Activated CD4-positive, alpha-beta T cell treated with anti-CD3 and anti-CD28 coated beads, Interleukin-2, amount 10 ng/mL, durations not matched to agents 7 days and 5 days (primary cell): ENCODE measurements around the gene SLC23A3. TPM values are rescaled to one million over a fixed set of nuclear protein-coding genes. Genes with fewer than 3 reads are reported as not detected.

Experiments
- CTCF ChIA-PET: fragments of 350-600 bp; sonication (Branson Sonifier 250); formaldehyde crosslinking; loops from one replicate; lab custom pipeline; 2021; ENCODE audit warnings: antibody characterized with exemption; lab: Charles Lee
- POLR2A ChIA-PET: fragments of 350-600 bp; sonication (Branson Sonifier 250); formaldehyde crosslinking; loops from one replicate; lab custom pipeline; 2021; ENCODE audit warnings: antibody characterized with exemption; lab: Charles Lee
- DNase-seq: peaks from one replicate; pipeline ENCODE4 v3.0.0-alpha.2; 2020
- H3K27ac Mint-ChIP-seq: one replicate; pipeline ENCODE4 v1.8.0; 2021; ENCODE audit warnings: mild to moderate bottlenecking, moderate library complexity, mixed read lengths
- H3K27me3 Mint-ChIP-seq: one replicate; pipeline ENCODE4 v1.8.0; 2021; ENCODE audit warnings: mixed read lengths
- H3K36me3 Mint-ChIP-seq: one replicate; pipeline ENCODE4 v1.8.0; 2021; ENCODE audit warnings: low read depth, mixed read lengths
- H3K4me1 Mint-ChIP-seq: one replicate; pipeline ENCODE4 v1.8.0; 2021; ENCODE audit warnings: mixed read lengths
- H3K4me3 Mint-ChIP-seq: one replicate; pipeline ENCODE4 v1.8.0; 2021; ENCODE audit warnings: mild to moderate bottlenecking, moderate library complexity, mixed read lengths
- H3K9me3 Mint-ChIP-seq: one replicate; pipeline ENCODE4 v1.8.0; 2021; ENCODE audit warnings: mixed read lengths
- total RNA-seq, 2 experiments: library from RNA; stranded (reverse); gene quantifications; one replicate each; pipeline ENCODE4 v1.2.3, GENCODE V29; 2021

Gene SLC23A3
- total RNA-seq, 2 experiments from 2014 or later: 2.3 to 2.8 TPM

GRCh38 chr2:219125886-219126270, 44.0 kb downstream of the SLC23A3 start:
- no peaks in the 10 kb centered on the region for H3K9me3 Mint-ChIP-seq
- H3K36me3 Mint-ChIP-seq: no peaks in the 10 kb centered on the region
- ChIA-PET CTCF (no interaction called here), POLR2A (no interaction called here)
- no peak overlapping the region for H3K4me3 Mint-ChIP-seq
- no peak overlapping the region for H3K27ac Mint-ChIP-seq
- H3K4me1 Mint-ChIP-seq: peaks cover 8% of the 10 kb centered on the region
- no peak for DNase-seq
- no peaks in the 10 kb centered on the region for H3K27me3 Mint-ChIP-seq

- H3K4me3 Mint-ChIP-seq: no peak overlapping the region
These were observed 44.5 kb downstream of the SLC23A3 start for GRCh38 chr2:219125225-219125885.

GRCh38 chr2:219124381-219125110, 45.3 kb downstream of the SLC23A3 start:
- H3K4me3 Mint-ChIP-seq: no peak overlapping the region
- H3K36me3 Mint-ChIP-seq: no peaks in the 10 kb centered on the region
- H3K27ac Mint-ChIP-seq: no peak overlapping the region
- no peaks in the 10 kb centered on the region for H3K9me3 Mint-ChIP-seq
- H3K27me3 Mint-ChIP-seq: no peaks in the 10 kb centered on the region
- ChIA-PET POLR2A (no interaction called here), CTCF (interaction anchor here (0.7 to 1.2 kb wide), 2 partner anchors 12 to 158 kb away, joined by 3 read pairs; no protein-coding TSS in a partner anchor)
- no peak for DNase-seq
- H3K4me1 Mint-ChIP-seq: peaks cover 8% of the 10 kb centered on the region

More at GRCh38 chr2:219125225-219125885, 44.5 kb downstream of the SLC23A3 start:
- ChIA-PET POLR2A (no interaction called here), CTCF (interaction anchor here (1.2 kb wide), 1 partner anchor 13 kb away, joined by 3 read pairs; no protein-coding TSS in a partner anchor)
- no peak for DNase-seq
- peaks cover 8% of the 10 kb centered on the region for H3K4me1 Mint-ChIP-seq
- no peaks in the 10 kb centered on the region for H3K36me3 Mint-ChIP-seq
- H3K27me3 Mint-ChIP-seq: no peaks in the 10 kb centered on the region
- H3K9me3 Mint-ChIP-seq: no peaks in the 10 kb centered on the region
- H3K27ac Mint-ChIP-seq: no peak overlapping the region

- H3K4me3 Mint-ChIP-seq: no peak overlapping the region
- H3K9me3 Mint-ChIP-seq: no peaks in the 10 kb centered on the region
- no peak overlapping the region for H3K27ac Mint-ChIP-seq
- no peaks in the 10 kb centered on the region for H3K36me3 Mint-ChIP-seq
- DNase-seq: no peak
- peaks cover 8% of the 10 kb centered on the region for H3K4me1 Mint-ChIP-seq
- H3K27me3 Mint-ChIP-seq: no peaks in the 10 kb centered on the region
- ChIA-PET CTCF (interaction anchor here (1.0 to 1.2 kb wide), 3 partner anchors 10 to 171 kb away, joined by 3 to 5 read pairs (median 3); no protein-coding TSS in a partner anchor), POLR2A (no interaction called here)
These were observed 46.3 kb downstream of the SLC23A3 start for GRCh38 chr2:219123356-219124135.

- Mint-ChIP-seq H3K36me3 (no peaks in the 10 kb centered on the region), H3K9me3 (no peaks in the 10 kb centered on the region), H3K27ac (no peak overlapping the region), H3K27me3 (no peaks in the 10 kb centered on the region), H3K4me1 (peaks cover 8% of the 10 kb centered on the region), H3K4me3 (no peak overlapping the region)
- ChIA-PET POLR2A (interaction anchor here (0.7 kb wide), 1 partner anchor 71 kb away, joined by 3 read pairs; no protein-coding TSS in a partner anchor), CTCF (interaction anchor here (0.6 to 1.6 kb wide), 8 partner anchors 9 to 937 kb away, joined by 3 to 5 read pairs (median 4); no protein-coding TSS in a partner anchor)
- no peak for DNase-seq
These were observed 47.4 kb downstream of the SLC23A3 start for GRCh38 chr2:219122202-219122980.

- no peaks in the 10 kb centered on the region for H3K9me3 Mint-ChIP-seq
- H3K27ac Mint-ChIP-seq: no peak overlapping the region
- ChIA-PET POLR2A (no interaction called here), CTCF (interaction anchor here (0.6 to 4.7 kb wide), 7 partner anchors 8 to 175 kb away, joined by 3 to 30 read pairs (median 5); no protein-coding TSS in a partner anchor)
- H3K4me1 Mint-ChIP-seq: peaks cover 8% of the 10 kb centered on the region
- H3K27me3 Mint-ChIP-seq: no peaks in the 10 kb centered on the region
- DNase-seq: no peak
- H3K4me3 Mint-ChIP-seq: no peak overlapping the region
- no peaks in the 10 kb centered on the region for H3K36me3 Mint-ChIP-seq
These were observed 49.7 kb downstream of the SLC23A3 start for GRCh38 chr2:219120082-219120481.

- Mint-ChIP-seq H3K27ac (no peak overlapping the region), H3K36me3 (no peaks in the 10 kb centered on the region), H3K27me3 (no peaks in the 10 kb centered on the region), H3K9me3 (no peaks in the 10 kb centered on the region), H3K4me3 (no peak overlapping the region), H3K4me1 (peaks cover 7% of the 10 kb centered on the region)
- ChIA-PET CTCF (interaction anchor here (1.0 to 4.7 kb wide), 6 partner anchors 9 to 175 kb away, joined by 3 to 30 read pairs (median 6); no protein-coding TSS in a partner anchor), POLR2A (no interaction called here)
- DNase-seq: peak; percentile 68
These were observed 50.3 kb downstream of the SLC23A3 start for GRCh38 chr2:219119422-219120043.

GRCh38 chr2:219118504-219118903, 51.3 kb downstream of the SLC23A3 start:
- Mint-ChIP-seq H3K27ac (no peak overlapping the region), H3K9me3 (no peaks in the 10 kb centered on the region), H3K4me3 (no peak overlapping the region), H3K4me1 (no peaks in the 10 kb centered on the region), H3K36me3 (no peaks in the 10 kb centered on the region), H3K27me3 (no peaks in the 10 kb centered on the region)
- POLR2A ChIA-PET: no interaction called here
- DNase-seq: no peak
- CTCF ChIA-PET: interaction anchor here (1.4 to 4.7 kb wide), 3 partner anchors 50 to 176 kb away, joined by 3 to 30 read pairs (median 6); no protein-coding TSS in a partner anchor

- POLR2A ChIA-PET: no interaction called here
- H3K4me1 Mint-ChIP-seq: no peaks in the 10 kb centered on the region
- CTCF ChIA-PET: interaction anchor here (0.9 to 4.7 kb wide), 3 partner anchors 12 to 59 kb away, joined by 3 to 30 read pairs (median 3); no protein-coding TSS in a partner anchor
- H3K9me3 Mint-ChIP-seq: no peaks in the 10 kb centered on the region
- no peaks in the 10 kb centered on the region for H3K36me3 Mint-ChIP-seq
- H3K27ac Mint-ChIP-seq: no peak overlapping the region
- no peaks in the 10 kb centered on the region for H3K27me3 Mint-ChIP-seq
- DNase-seq: no peak
- no peak overlapping the region for H3K4me3 Mint-ChIP-seq
These were observed 52.8 kb downstream of the SLC23A3 start for GRCh38 chr2:219116776-219117646.

GRCh38 chr2:219112651-219113338, 57.0 kb downstream of the SLC23A3 start:
- CTCF ChIA-PET: interaction anchor here (0.6 to 1.3 kb wide), 5 partner anchors 10 to 1748 kb away, joined by 3 read pairs; no protein-coding TSS in a partner anchor
- H3K9me3 Mint-ChIP-seq: no peaks in the 10 kb centered on the region
- H3K4me1 Mint-ChIP-seq: no peaks in the 10 kb centered on the region
- no peak for DNase-seq
- H3K27ac Mint-ChIP-seq: no peak overlapping the region
- H3K27me3 Mint-ChIP-seq: no peaks in the 10 kb centered on the region
- POLR2A ChIA-PET: no interaction called here
- H3K4me3 Mint-ChIP-seq: no peak overlapping the region
- no peaks in the 10 kb centered on the region for H3K36me3 Mint-ChIP-seq
